Anterior cingulate cortex (tissue), 58 donors: Measurements from ENCODE around the gene PNPLA7.
"Not testable (repeated sequence)": the region's sequence is repeated elsewhere in the genome, so short reads cannot be mapped to it uniquely, and the experiment has no call there.

Experiments used
- DNase-seq, 58 donors: peaks; one replicate each; lab custom pipeline; 2025; lab: John Stamatoyannopoulos, UW

The PNPLA7 gene

GRCh38 chr9:137411260-137411644 lies 138.9 kb downstream of the PNPLA7 start:
- DNase-seq, result no peak

GRCh38 chr9:137410891-137411249 lies 139.3 kb downstream of the PNPLA7 start:
- DNase-seq, result no peak

GRCh38 chr9:137410236-137410890 lies 139.8 kb downstream of the PNPLA7 start:
- not testable (repeated sequence) for DNase-seq
